Adrenal gland (tissue), 5 donors: ENCODE data around the gene PHC1.

ENCODE experiments used
- POLR2A ChIP-seq, 2 donors: fragments of 450-650 bp; IDR thresholded peaks; one replicate each; pipeline ENCODE4 v1.6.1; 2017; ENCODE audit warnings: antibody characterized with exemption in 2 of 2, mild to moderate bottlenecking in 2 of 2, moderate library complexity in 1 of 2
- TF ChIP-seq, protein P1 (sequence below), 6 experiments: fragments of 450-650 bp in 4 of 6; fragments of 200-600 bp in 2 of 6; sonication (generic) in 1 of 6; IDR thresholded peaks; 1 replicate in 5 of 6; 2 replicates in 1 of 6; pipeline versions ENCODE4 v1.5.1 to v1.8.0; 2016 to 2021; ENCODE audit warnings: antibody characterized with exemption in 6 of 6, mild to moderate bottlenecking in 2 of 6, moderate library complexity in 1 of 6
- donor health status: DM: no; HTN: no; CAD: no.

DNA sequence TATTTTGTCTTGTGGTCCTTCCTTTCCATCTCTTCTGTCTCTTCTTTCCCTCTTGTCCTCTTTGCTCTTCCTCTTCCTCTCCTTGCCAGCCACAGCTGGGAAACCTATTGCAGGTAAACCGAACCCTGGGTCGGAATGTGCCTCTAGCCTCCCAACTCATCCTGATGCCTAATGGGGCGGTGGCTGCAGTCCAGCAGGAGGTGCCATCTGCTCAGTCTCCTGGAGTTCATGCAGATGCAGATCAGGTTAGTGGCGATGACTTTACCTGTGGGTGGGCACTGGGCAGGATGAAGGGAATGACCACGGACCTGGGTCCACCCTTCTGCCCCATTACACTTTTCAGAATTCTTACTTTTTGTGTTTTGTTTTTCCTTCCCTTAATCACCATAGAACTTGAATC, 8.2 kb downstream of the PHC1 start:
- TF ChIP-seq POLR2A (IDR thresholded peaks at IDR 0.05): no peak
- TF ChIP-seq, protein P1, sequence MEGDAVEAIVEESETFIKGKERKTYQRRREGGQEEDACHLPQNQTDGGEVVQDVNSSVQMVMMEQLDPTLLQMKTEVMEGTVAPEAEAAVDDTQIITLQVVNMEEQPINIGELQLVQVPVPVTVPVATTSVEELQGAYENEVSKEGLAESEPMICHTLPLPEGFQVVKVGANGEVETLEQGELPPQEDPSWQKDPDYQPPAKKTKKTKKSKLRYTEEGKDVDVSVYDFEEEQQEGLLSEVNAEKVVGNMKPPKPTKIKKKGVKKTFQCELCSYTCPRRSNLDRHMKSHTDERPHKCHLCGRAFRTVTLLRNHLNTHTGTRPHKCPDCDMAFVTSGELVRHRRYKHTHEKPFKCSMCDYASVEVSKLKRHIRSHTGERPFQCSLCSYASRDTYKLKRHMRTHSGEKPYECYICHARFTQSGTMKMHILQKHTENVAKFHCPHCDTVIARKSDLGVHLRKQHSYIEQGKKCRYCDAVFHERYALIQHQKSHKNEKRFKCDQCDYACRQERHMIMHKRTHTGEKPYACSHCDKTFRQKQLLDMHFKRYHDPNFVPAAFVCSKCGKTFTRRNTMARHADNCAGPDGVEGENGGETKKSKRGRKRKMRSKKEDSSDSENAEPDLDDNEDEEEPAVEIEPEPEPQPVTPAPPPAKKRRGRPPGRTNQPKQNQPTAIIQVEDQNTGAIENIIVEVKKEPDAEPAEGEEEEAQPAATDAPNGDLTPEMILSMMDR (IDR thresholded peaks at IDR 0.05): no peak
